GM12878 (cell line): ENCODE data around the gene FAM163A. TPM values are rescaled to one million over a fixed set of nuclear protein-coding genes. Genes with fewer than 3 reads are reported as not detected.

Source experiments
- ATAC-seq: fragments of 200-7000 bp; cut with Tn5 transposase; 3 replicates; pipeline ENCODE4 v1.9.1; 2020; ENCODE audit warnings: mild to moderate bottlenecking, moderate library complexity
- BruUV-seq: library from RNA; stranded (reverse); fragments of 400-500 nt; replicated peaks from 2 replicates; lab custom pipeline; 2021; lab: Mats Ljungman, UMichigan
- CTCF ChIA-PET: fragments of 300-600 bp; sonication (Branson Sonifier 250); formaldehyde crosslinking; extraction: SDS; loops from one replicate; lab custom pipeline; 2021; ENCODE audit warnings: inconsistent platforms; lab: Yijun Ruan, JAX
- POLR2A ChIA-PET: fragments of 350-600 bp; formaldehyde crosslinking; extraction: SDS; loops from one replicate; lab custom pipeline; 2021; ENCODE audit warnings: inconsistent platforms; lab: Charles Lee
- RAD21 ChIA-PET: fragments of 300-600 bp; sonication (Branson Sonifier 250); formaldehyde crosslinking; loops from one replicate; lab custom pipeline; 2023; ENCODE audit warnings: antibody characterized with exemption; ENCODE audit not compliant: unreplicated experiment; lab: Charles Lee
- SMC1A ChIA-PET: fragments of 300-600 bp; sonication (Branson Sonifier 250); formaldehyde crosslinking; loops from one replicate; lab custom pipeline; 2023; ENCODE audit not compliant: unreplicated experiment, uncharacterized antibody; lab: Charles Lee
- DNase-seq: peaks from one replicate; pipeline ENCODE4 v3.0.0-alpha.2; 2011; ENCODE audit warnings: low read depth, low spot score
- FAIRE-seq: peaks from 3 replicates; lab custom pipeline; 2011; peaks lifted over from hg19 to GRCh38; lab: Jason Lieb, UNC
- H2AFZ ChIP-seq: 2 replicates; pipeline ENCODE4 v1.6.0; 2011; ENCODE audit warnings: low read depth, low read length, control low read depth; ENCODE audit not compliant: control insufficient read depth
- H3K27ac ChIP-seq: 2 replicates; pipeline ENCODE4 v1.5.1; 2011; ENCODE audit warnings: control low read depth; ENCODE audit not compliant: control insufficient read depth, insufficient read depth
- H3K27me3 ChIP-seq, 2 experiments: replicated peaks in 1 of 2; 2 replicates each; pipeline versions ENCODE4 v1.6.0 to v1.6.1; 2011; ENCODE audit warnings: low read length in 1 of 2; ENCODE audit not compliant: control insufficient read depth in 2 of 2, insufficient read depth in 2 of 2
- H3K36me3 ChIP-seq, 2 experiments: 2 replicates each; pipeline ENCODE4 v1.5.1; 2011; ENCODE audit warnings: low read length in 1 of 2; ENCODE audit not compliant: control insufficient read depth in 2 of 2, insufficient read depth in 2 of 2
- H3K4me1 ChIP-seq: 2 replicates; pipeline ENCODE4 v1.6.1; 2011; ENCODE audit warnings: mild to moderate bottlenecking, low read length, moderate library complexity, mixed read lengths; ENCODE audit not compliant: control insufficient read depth, insufficient read depth
- H3K4me2 ChIP-seq: 2 replicates; pipeline ENCODE4 v1.6.0; 2011; ENCODE audit warnings: control low read depth; ENCODE audit not compliant: control insufficient read depth, insufficient read depth
- H3K4me3 ChIP-seq: fragments of 200-600 bp; sonication (generic); 2 replicates; pipeline ENCODE4 v1.5.1; 2016
- H3K79me2 ChIP-seq: 2 replicates; pipeline ENCODE4 v1.6.0; 2011; ENCODE audit warnings: low read length; ENCODE audit not compliant: control insufficient read depth, insufficient read depth
- H3K9ac ChIP-seq: 2 replicates; pipeline ENCODE4 v1.8.0; 2011; ENCODE audit warnings: low read length, control low read depth, mixed read lengths; ENCODE audit not compliant: control insufficient read depth, insufficient read depth
- H3K9me3 ChIP-seq: replicated peaks from 3 replicates; pipeline ENCODE4 v1.5.1; 2011; ENCODE audit warnings: mild to moderate bottlenecking, low read length; ENCODE audit not compliant: control insufficient read depth, insufficient read depth
- H4K20me1 ChIP-seq: 2 replicates; pipeline ENCODE4 v1.6.0; 2011; ENCODE audit not compliant: control insufficient read depth, insufficient read depth
- ATF7 ChIP-seq: fragments of 450-650 bp; IDR thresholded peaks from 2 replicates; pipeline ENCODE4 v1.6.1; 2016; ENCODE audit warnings: low read depth, mild to moderate bottlenecking
- KDM1A ChIP-seq: fragments of 200-600 bp; sonication (generic); IDR thresholded peaks from 2 replicates; pipeline ENCODE4 v1.6.1; 2016; ENCODE audit warnings: borderline replicate concordance
- NR2F1 ChIP-seq: fragments of 450-650 bp; conservative IDR thresholded peaks from 2 replicates; pipeline ENCODE4 v1.6.1; 2017; ENCODE audit warnings: mild to moderate bottlenecking
- POU2F2 ChIP-seq: IDR thresholded peaks from 3 replicates; pipeline ENCODE4 v1.6.1; 2011; ENCODE audit warnings: low read depth, mild to moderate bottlenecking, low read length, borderline replicate concordance
- TCF7 ChIP-seq: IDR thresholded peaks from 2 replicates; pipeline ENCODE4 v1.6.1; 2014; ENCODE audit warnings: antibody characterized with exemption, borderline replicate concordance
- WGBS: methylation state at CpG from one replicate; pipeline ENCODE4 v1.1.6; 2016; ENCODE audit warnings: low lambda C conversion rate; ENCODE audit not compliant: insufficient replicate concordance, insufficient coverage; ENCODE audit errors: missing lambda C conversion rate; 5-methylcytosine and 5-hydroxymethylcytosine counted together
- in situ Hi-C: fragments of 300-500 bp; cut with MboI; formaldehyde crosslinking; loops from 9 replicates; pipeline ENCODE4 v1.14.3; 2018; ENCODE audit warnings: mixed read lengths
- intact Hi-C: fragments of 100-400 bp; cut with micrococcal nuclease; formaldehyde crosslinking; loops from one replicate; pipeline ENCODE4 v1.14.2; 2022; ENCODE audit not compliant: unreplicated experiment
- polyA plus RNA-seq, 11 experiments: library from polyadenylated mRNA; depleted of rRNA in 4 of 11; unstranded in 6 of 11; stranded (reverse) in 5 of 11; fragments of >200 nt; fragmentation: Nextera tagmentation in 4 of 11; fragmentation: Illumina TruSeq in 1 of 11; extraction: Ambion mirVana in 4 of 11; extraction: Trizol in 1 of 11; gene quantifications; 1 replicate in 1 of 11; 2 replicates in 10 of 11; pipeline versions ENCODE4 v1.2.1 to v1.2.3, GENCODE V29; 2011 to 2016; ENCODE audit warnings: inconsistent platforms in 2 of 11, missing spikeins in 2 of 11, low read depth in 1 of 11
- total RNA-seq, 4 experiments: library from RNA; depleted of rRNA in 3 of 4; stranded (reverse); fragments of >200 nt in 3 of 4; fragmentation: Illumina TruSeq in 1 of 4; extraction: Trizol in 1 of 4; gene quantifications; 2 replicates each; pipeline versions ENCODE4 v1.2.1 to v1.2.3, GENCODE V29; 2013 to 2021
- TF ChIP-seq, protein P1 (sequence below): IDR thresholded peaks from 2 replicates; pipeline ENCODE4 v1.6.1; 2011; ENCODE audit warnings: mild to moderate bottlenecking, low read depth, low read length, moderate library complexity; ENCODE audit not compliant: insufficient replicate concordance
- TF ChIP-seq, protein P2 (sequence below): fragments of 450-650 bp; formaldehyde crosslinking; IDR thresholded peaks from 2 replicates; pipeline ENCODE4 v1.4.0; 2022; ENCODE audit warnings: mild to moderate bottlenecking, moderate library complexity

Gene FAM163A
- total and polyA plus RNA-seq, 10 of the 15 experiments (the other 5 are each of a cell fraction or from before 2014, with no cell fraction given): not detected

DNA sequence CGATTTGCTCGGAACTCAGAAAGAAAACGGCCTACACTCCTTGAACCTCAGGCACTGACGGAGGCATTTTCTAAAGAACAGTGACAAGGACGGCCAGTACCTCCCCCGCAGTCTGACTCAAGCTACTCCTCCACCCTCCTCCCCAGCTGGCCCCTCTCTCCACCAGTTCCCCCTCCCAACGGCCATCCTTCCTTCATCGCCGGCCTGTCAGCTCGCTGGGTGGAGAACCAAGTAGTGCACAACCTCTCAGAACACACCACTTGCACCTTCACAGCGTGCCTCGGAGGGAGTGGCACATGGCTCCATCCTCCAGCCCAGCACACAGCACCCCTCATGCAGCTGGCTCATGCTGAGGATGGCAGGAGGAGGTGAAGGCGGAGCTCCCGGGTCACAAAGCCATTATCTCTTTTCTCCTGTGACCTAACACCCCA lies 75.7 kb downstream of the FAM163A start:
- Histone ChIP-seq H3K9me3 (no peaks in the 10 kb centered on the region), H3K4me1 (peaks cover 10% of the 10 kb centered on the region), H3K27ac (no peak overlapping the region), H4K20me1 (no peaks in the 10 kb centered on the region), H3K36me3 (no peaks in the 10 kb centered on the region), H3K4me3 (no peak overlapping the region), H3K79me2 (no peaks in the 10 kb centered on the region), H3K27me3 (peaks cover 2 to 8% of the 10 kb centered on the region in 2 experiments; a peak in 3 of 4 replicates), H3K4me2 (no peak overlapping the region), H3K9ac (no peak overlapping the region), H2AFZ (no peak overlapping the region)
- no peak for FAIRE-seq
- intact Hi-C loops: no loop called here
- TF ChIP-seq, protein P1, sequence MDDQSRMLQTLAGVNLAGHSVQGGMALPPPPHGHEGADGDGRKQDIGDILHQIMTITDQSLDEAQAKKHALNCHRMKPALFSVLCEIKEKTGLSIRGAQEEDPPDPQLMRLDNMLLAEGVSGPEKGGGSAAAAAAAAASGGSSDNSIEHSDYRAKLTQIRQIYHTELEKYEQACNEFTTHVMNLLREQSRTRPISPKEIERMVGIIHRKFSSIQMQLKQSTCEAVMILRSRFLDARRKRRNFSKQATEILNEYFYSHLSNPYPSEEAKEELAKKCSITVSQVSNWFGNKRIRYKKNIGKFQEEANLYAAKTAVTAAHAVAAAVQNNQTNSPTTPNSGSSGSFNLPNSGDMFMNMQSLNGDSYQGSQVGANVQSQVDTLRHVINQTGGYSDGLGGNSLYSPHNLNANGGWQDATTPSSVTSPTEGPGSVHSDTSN: no peak
- TF ChIP-seq ATF7: no peak
- TF ChIP-seq TCF7: no peak
- TF ChIP-seq, protein P2, sequence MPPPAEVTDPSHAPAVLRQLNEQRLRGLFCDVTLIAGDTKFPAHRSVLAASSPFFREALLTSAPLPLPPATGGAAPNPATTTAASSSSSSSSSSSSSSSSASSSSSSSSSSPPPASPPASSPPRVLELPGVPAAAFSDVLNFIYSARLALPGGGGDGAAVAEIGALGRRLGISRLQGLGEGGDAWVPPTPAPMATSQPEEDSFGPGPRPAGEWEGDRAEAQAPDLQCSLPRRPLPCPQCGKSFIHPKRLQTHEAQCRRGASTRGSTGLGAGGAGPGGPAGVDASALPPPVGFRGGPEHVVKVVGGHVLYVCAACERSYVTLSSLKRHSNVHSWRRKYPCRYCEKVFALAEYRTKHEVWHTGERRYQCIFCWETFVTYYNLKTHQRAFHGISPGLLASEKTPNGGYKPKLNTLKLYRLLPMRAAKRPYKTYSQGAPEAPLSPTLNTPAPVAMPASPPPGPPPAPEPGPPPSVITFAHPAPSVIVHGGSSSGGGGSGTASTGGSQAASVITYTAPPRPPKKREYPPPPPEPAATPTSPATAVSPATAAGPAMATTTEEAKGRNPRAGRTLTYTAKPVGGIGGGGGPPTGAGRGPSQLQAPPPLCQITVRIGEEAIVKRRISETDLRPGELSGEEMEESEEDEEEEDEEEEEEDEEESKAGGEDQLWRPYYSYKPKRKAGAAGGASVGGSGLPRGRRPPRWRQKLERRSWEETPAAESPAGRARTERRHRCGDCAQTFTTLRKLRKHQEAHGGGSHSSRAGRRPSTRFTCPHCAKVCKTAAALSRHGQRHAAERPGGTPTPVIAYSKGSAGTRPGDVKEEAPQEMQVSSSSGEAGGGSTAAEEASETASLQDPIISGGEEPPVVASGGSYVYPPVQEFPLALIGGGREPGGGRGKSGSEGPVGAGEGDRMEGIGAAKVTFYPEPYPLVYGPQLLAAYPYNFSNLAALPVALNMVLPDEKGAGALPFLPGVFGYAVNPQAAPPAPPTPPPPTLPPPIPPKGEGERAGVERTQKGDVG: no peak
- no peak for TF ChIP-seq POU2F2
- TF ChIP-seq NR2F1: no peak
- no peak for TF ChIP-seq KDM1A
- no TSS peak for BruUV-seq
- ChIA-PET CTCF (interaction anchor here (0.6 to 19.2 kb wide), 4 partner anchors 9 to 1548 kb away, joined by 3 to 938 read pairs (median 44); no protein-coding TSS in a partner anchor), RAD21 (interaction anchor here (1.8 to 2.5 kb wide), 2 partner anchors 9 to 113 kb away, joined by 5 to 8 read pairs; no protein-coding TSS in a partner anchor), SMC1A (interaction anchor here (1.0 to 2.9 kb wide), 3 partner anchors 8 to 113 kb away, joined by 4 to 16 read pairs (median 5); no protein-coding TSS in a partner anchor), POLR2A (interaction anchor here (1.4 kb wide), 1 partner anchor 11 kb away, joined by 3 read pairs; no protein-coding TSS in a partner anchor)
- ATAC-seq: no peak
- 43% methylated on average over 14 of the region's 14 CpGs for WGBS
- no peak for DNase-seq
- in situ Hi-C loops: loop anchor here (25.0 kb wide), 1 partner anchor 731 kb away; the partner anchor contains the start of gene TOR3A
